Left renal pelvis (tissue), 4 donors: ENCODE data around the gene REXO1. TPM values are rescaled to one million over a fixed set of nuclear protein-coding genes. Genes with fewer than 3 reads are reported as not detected.

ENCODE experiments used
- DNase-seq, 4 donors: peaks; one replicate each; pipeline ENCODE4 v3.0.0-alpha.2; 2013; ENCODE audit warnings: low read depth in 4 of 4, low spot score in 3 of 4
- polyA plus RNA-seq, 4 donors: library from polyadenylated mRNA; unstranded; fragments of 120-200 nt; gene quantifications; one replicate each; pipeline ENCODE4 v1.2.1, GENCODE V29; 2013; ENCODE audit not compliant: insufficient read length in 4 of 4

The REXO1 gene
- polyA plus RNA-seq, 4 donors, result 20.5 to 30.3 (median 21.7) TPM

DNA sequence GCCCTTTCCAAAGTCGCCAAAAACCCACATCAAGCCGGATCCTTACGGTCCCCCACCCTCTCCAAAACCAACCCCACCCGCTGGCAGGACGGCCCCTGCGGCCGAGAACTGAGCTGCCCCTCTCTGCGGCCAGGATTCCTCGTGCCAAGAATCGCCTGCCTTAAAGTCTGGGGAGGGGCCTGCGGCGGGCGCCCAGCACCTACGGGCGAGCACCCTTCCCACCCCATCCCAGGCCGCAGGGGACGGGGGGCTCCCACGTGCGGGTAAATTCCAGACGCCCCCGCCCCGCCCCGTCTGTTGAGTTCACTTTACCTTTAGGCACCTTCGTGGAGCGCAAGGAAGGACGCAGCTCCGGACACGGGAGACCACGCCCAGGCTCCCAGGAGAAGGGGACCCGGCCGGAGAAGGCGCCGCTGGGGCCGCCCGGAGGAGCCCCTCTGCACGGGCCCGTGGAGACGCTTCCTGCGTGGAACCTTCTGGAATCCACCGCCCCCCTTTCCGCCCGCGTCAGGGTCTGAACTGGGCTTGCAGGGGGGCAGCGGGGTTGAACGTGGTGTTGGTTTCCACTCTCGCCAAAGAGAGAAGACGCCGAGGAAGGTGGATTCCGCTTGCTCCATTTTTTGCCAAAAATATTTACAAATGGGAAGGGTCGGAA is 72.2 kb downstream of the REXO1 start:
- no peak for DNase-seq

DNA sequence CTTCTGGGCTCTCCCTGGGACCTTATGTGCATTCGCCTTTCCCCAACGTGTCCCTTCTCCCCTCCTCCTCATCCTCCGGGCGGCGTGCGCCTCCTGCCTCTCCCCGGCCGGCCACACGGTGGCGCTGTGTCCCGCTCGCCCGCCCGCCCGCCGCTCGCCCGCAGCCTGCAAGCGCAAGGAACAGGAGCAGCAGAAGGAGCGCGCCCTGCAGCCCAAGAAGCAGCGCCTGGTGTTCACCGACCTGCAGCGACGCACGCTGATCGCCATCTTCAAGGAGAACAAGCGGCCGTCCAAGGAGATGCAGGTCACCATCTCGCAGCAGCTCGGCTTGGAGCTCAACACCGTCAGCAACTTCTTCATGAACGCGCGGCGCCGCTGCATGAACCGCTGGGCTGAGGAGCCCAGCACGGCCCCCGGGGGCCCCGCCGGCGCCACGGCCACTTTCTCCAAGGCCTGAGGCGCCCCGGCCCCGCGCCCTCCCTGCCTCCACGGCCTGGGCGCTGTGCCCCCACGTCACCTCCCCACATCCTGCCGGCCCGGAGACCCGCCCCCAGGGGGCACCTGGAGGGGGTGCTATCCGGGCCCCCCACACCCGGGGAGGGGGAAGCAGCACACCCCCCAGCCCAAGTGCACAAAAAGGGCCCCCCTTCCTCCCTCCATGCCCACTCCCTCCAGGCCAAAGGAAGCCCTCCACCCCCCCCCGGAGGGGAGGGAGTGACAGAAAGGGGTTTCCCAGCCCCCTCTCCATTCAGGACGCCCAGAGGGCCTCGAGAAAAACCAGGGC is 73.1 kb downstream of the REXO1 start:
- DNase-seq, result no peak

DNA sequence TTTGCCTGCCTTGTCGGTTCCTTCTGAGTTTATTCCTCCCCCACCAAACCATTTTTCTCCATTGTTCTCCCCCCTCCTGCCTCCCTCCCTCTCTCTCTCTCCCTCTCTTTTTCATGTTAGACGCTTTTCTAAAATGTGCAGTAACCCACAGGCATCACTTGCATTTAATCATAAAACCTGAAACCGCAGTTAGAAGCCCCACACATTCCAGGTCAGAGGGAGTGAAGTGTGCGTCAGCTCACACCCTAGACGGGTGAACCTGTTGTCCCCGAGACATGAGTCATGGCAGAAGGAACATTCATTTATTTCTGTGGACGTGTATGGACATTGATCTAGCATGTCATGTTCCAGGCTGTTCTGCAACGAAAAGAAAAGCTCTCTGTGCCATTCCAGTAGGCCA is 75.1 kb downstream of the REXO1 start:
- no peak for DNase-seq

DNA sequence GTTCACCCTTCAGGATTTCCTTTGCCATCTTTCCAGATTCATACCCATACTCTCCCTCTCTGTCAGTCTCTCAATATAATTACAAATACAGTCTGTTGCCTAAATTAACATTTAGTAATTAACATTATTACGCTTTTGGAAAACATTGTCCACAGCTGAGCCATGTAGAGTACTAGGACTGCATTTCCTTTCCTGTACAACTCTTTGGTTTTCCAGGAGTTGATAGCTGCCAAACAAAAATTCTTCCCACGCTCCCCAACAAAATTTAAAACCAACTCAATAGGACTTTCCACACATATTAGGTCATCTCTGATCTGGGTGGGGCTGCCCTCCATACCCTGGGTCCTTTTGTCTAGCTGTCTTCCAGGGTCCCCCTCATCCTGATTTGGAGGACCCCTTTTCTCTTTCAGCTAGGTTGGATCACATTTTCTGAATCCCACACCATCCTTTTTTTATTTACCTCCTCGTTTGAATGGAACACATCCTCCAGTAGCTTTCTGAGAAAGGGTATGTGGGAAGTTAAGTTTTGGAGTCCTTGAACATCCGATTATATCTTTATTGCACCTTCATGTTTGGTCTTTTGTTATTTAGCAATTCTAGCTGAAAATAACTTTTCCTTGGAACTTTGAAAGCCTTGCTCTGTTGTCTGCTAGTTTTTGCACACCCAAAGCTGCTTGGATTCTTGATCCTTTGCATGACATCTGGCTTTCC is 77.3 kb downstream of the REXO1 start:
- DNase-seq, result no peak

DNA sequence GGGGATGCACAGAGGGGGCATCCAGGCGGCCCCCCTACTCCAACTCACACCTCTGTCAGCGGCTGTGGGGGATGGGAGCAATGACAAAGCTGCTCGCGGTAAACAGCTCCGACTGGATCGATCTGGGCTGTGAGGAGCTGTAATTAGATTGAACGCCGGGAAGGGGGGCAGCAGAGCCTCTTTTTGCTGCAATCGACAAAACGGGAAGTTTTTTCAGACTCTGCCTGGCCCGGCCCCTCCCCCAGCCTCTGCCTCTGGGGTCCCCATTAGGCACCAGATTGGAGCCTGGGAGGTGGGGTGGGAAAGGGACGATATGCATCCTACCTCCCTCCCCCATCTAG is 78.7 kb downstream of the REXO1 start:
- no peak for DNase-seq

DNA sequence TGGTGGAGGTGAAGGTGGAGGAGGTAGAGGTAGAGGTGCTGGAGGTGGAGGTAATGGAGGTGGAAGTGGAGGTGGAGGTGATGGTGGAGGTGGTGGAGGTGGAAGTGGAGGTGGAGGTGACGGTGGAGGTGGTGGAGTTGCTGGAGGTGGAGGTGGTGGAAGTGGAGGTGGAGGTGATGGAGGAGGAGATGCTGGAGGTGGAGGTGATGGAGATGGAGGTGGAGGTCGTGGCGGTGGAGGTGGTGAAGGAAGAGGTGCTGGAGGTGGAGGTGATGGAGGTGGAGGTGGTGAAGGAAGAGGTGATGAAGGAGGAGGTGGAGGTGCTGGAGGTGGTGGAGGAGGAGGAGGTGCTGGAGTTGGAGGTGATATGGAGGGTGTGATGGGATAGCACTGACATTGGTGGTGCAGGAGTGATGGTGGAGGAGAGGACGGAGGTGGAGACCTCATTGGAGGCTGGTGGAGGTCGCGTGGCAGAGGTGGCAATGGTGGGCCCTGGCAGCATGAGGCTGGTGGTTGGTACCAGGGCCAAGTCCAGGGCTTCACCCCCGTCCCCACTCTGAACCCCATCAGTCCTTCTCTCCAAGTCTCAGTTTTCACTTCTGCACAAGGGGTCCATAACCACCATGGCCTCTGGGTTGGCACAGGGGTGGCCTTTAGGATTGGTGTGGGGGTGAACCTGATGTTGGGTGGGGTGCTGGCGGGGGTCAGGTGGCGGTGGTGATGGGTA is 79.2 kb downstream of the REXO1 start:
- DNase-seq, result no peak

DNA sequence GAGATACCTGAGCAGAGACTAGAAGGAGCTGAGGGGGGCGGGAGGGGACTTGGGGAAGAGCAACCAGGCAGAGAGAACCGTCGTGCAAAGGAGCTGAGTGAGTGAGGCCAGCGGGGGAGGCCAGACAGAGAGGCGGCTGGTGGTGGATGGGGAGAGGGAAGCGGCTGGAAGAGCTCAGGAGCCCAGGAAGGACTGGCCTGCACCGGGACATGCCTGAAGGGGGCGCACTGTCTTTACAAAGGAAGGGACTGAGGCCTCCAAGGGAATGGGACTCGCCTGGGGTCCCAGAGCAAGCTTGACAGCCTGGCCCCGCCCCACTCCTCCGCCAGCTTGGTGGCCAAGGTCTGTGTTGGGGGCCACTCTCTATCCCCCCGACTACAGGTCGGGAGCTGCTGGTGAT is 80.0 kb downstream of the REXO1 start:
- DNase-seq, result no peak

DNA sequence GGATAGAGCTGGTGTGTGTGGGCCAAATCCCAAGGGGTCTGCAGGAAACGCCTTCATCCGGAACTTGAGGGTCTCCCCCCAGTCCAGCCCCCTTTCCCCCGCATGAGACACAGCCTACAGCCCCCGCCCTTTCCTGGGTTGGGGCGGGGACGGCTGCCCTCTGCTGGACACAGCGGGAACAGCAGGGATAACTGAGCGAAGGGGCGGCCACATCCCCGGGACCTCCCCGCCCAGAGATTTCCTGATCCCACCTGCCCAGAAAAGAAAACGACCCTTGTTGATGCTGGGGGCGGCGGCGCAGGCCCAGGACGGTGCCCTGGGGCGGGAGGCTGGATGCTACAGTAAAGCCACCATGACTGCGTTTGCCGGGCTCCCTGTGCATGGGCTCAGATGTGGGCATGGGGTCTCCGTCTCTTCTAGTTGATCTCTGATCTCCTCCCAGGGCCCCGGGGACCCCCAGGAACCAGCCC is 80.8 kb downstream of the REXO1 start:
- DNase-seq, result no peak

DNA sequence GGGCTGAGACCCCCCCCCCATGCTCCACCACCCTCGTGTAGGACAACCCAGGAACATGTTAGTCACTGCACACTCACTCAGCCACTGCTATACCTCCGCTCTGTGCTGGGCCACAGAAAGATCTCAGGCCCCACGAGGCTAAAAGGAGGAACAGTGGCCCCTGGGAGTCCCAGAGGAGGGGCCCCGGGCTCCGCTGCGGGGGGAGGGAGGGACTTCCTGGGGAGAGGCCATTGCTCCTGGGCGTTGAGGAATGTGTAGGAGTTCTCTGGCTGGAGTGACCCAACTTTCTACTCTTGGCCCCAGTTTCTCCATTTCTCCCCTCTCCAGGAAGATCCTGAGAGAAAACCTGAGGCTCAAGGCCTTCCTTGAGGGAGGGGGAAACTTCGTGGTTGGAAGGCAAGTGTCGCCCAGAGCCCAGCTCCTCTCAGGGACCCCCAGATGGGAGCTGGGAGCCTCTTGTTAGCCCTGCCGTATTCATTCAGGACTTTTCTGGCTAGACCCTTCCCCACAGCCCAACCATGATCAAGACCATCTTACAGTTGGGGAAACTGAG is 81.4 kb downstream of the REXO1 start:
- DNase-seq, result no peak

DNA sequence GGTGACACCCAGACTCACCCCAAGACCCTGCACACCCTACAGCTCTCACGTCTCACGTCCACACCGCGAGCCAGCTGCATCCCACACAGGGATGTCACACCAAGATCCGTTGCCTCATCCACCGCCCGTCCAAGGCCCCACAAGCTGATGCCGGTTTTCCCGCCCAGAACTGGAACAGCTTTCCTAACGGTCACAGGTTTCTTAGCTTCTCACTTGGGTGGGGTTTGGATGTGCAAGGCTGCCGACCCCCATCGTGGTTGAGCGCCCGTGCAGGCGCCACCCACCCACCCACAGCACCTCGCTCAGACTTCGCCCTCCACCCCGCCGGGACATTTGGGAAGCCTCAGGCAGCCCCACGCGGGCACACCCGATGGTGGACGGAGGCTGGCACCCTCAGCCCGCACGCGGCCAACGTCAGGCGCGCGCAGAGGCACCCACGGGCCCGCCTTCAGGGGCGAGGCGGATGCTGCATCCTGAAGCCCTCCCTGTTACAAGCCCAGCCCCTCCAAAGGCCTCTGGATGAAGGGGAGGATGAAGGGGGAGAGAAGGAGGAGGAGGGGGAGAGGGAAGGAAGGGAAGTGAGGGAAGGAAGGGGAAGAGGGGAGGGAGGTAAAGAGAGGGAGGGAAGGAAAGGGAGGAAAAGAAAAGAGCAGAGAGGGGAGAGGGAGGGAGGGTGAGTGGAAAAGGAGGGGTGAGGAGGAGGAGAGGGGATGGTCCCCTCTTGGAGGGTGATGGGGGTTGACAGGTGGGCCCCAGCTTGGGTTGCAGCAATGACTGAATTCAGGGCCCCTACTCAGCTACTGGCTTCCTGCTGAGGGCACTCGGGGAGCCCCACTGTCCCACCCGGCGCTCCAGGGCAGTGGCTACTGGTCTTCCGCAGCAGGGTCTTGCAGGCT is 82.1 kb downstream of the REXO1 start:
- DNase-seq, result no peak

Other genes with a start within 250 kb of the REXO1 start
- gene UQCR11, start 243.0 kb downstream of the REXO1 start, polyA plus RNA-seq, result 100 to 1,000 TPM in 2 of 4 donors, 10 to 100 TPM in 2; 86.3 to 159 (median 107) TPM
- gene TCF3, start 195.9 kb downstream of the REXO1 start, polyA plus RNA-seq, result 100 to 1,000 TPM; 104 to 127 (median 108) TPM
- gene ONECUT3, start 95.0 kb downstream of the REXO1 start, polyA plus RNA-seq, result under 1 TPM in 3 of 4 donors, not detected in 1; 0.03 to 0.05 (median 0.03) TPM
- gene ATP8B3, start 36.2 kb downstream of the REXO1 start, polyA plus RNA-seq, result 1 to 10 TPM in 1 of 4 donors, under 1 TPM in 3; 0.36 to 2.0 (median 0.64) TPM
- gene KLF16, start 15.1 kb upstream of the REXO1 start, polyA plus RNA-seq, result 10 to 100 TPM in 1 of 4 donors, 1 to 10 TPM in 3; 4.5 to 10.2 (median 6.5) TPM
- gene ABHD17A, start 37.0 kb upstream of the REXO1 start, polyA plus RNA-seq, result 10 to 100 TPM; 31.1 to 59.8 (median 36.2) TPM
- gene ADAT3, start 56.9 kb upstream of the REXO1 start, polyA plus RNA-seq, result 1 to 10 TPM in 3 of 4 donors, under 1 TPM in 1; 0.96 to 5.2 (median 1.9) TPM
- 10 to 100 TPM; 44.6 to 97.3 (median 66.7) TPM for gene SCAMP4, start 56.9 kb upstream of the REXO1 start, polyA plus RNA-seq
- gene CSNK1G2, start 92.7 kb upstream of the REXO1 start, polyA plus RNA-seq, result 10 to 100 TPM; 44.1 to 68.8 (median 56.2) TPM
- gene BTBD2, start 167.2 kb upstream of the REXO1 start, polyA plus RNA-seq, result 100 to 1,000 TPM in 1 of 4 donors, 10 to 100 TPM in 3; 90.4 to 129 (median 95.5) TPM
- gene MKNK2, start 202.8 kb upstream of the REXO1 start, polyA plus RNA-seq, result 10 to 100 TPM; 41.2 to 82.1 (median 62.1) TPM
- gene MOB3A, start 247.8 kb upstream of the REXO1 start, polyA plus RNA-seq, result 10 to 100 TPM; 21.4 to 29.1 (median 25.2) TPM
- gene IZUMO4, start 248.4 kb upstream of the REXO1 start, polyA plus RNA-seq, result 10 to 100 TPM in 1 of 4 donors, 1 to 10 TPM in 3; 5.9 to 11.0 (median 6.9) TPM